Left lung (tissue), 10 donors: ENCODE measurements around the gene SMIM31. TPM values are rescaled to one million over a fixed set of nuclear protein-coding genes. Genes with fewer than 3 reads are reported as not detected.

ENCODE experiments used
- ATAC-seq: fragments of 200-7000 bp; cut with Tn5 transposase; one replicate; pipeline ENCODE4 v1.9.1; 2020; ENCODE audit warnings: moderate library complexity
- DNase-seq, 4 donors: peaks; one replicate each; pipeline ENCODE4 v3.0.0-alpha.2; 2013 to 2020
- H3K27ac ChIP-seq, 2 donors: fragments of 200-600 bp; sonication (generic) in 1 of 2; one replicate each; pipeline versions ENCODE4 v1.5.0 to v1.8.0; 2020 to 2021
- H3K27me3 ChIP-seq, 2 donors: fragments of 200-600 bp; sonication (generic) in 1 of 2; one replicate each; pipeline versions ENCODE4 v1.5.0 to v1.8.0; 2020 to 2021
- H3K36me3 ChIP-seq, 2 donors: fragments of 200-600 bp; sonication (generic) in 1 of 2; one replicate each; pipeline versions ENCODE4 v1.5.0 to v1.8.0; 2020 to 2021
- H3K4me1 ChIP-seq, 2 donors: fragments of 200-600 bp; one replicate each; pipeline ENCODE4 v1.8.0; 2021
- H3K4me3 ChIP-seq, 2 donors: fragments of 200-600 bp; sonication (generic) in 1 of 2; one replicate each; pipeline versions ENCODE4 v1.5.0 to v1.8.0; 2020 to 2021; ENCODE audit warnings: mild to moderate bottlenecking in 1 of 2
- H3K9me3 ChIP-seq, 2 donors: fragments of 200-600 bp; sonication (generic) in 1 of 2; one replicate each; pipeline versions ENCODE4 v1.5.0 to v1.8.0; 2020 to 2021
- intact Hi-C, 2 donors: fragments of 100-400 bp; cut with DNase I; formaldehyde crosslinking; loops; one replicate each; pipeline versions ENCODE4 v1.11.2 to v1.14.2; 2022
- polyA plus RNA-seq, 6 donors: library from polyadenylated mRNA; unstranded; fragments of 120-200 nt; gene quantifications; one replicate each; pipeline ENCODE4 v1.2.1, GENCODE V29; 2013; ENCODE audit not compliant: insufficient read length in 6 of 6
- total RNA-seq, 2 donors: library from RNA; stranded (reverse); fragmentation: NEBNext Ultra II Directional; extraction: Animal tissue kit (Norgen Biotek cat#: 25700); gene quantifications; one replicate each; pipeline ENCODE4 v1.2.1, GENCODE V29; 2021
- TF ChIP-seq, protein P1 (sequence below), 2 donors: fragments of 200-600 bp; sonication (generic) in 1 of 2; IDR thresholded peaks; one replicate each; pipeline versions ENCODE4 v1.5.0 to v1.8.0; 2021; ENCODE audit warnings: antibody characterized with exemption in 2 of 2
- donor health status: DM: no; HTN: yes; CAD: no.
- donor health status: DM: no; HTN: no; CAD: no.

SMIM31 gene
- total and polyA plus RNA-seq, 8 donors: 0.07 to 0.44 (median 0.31) TPM; not detected in 1

DNA sequence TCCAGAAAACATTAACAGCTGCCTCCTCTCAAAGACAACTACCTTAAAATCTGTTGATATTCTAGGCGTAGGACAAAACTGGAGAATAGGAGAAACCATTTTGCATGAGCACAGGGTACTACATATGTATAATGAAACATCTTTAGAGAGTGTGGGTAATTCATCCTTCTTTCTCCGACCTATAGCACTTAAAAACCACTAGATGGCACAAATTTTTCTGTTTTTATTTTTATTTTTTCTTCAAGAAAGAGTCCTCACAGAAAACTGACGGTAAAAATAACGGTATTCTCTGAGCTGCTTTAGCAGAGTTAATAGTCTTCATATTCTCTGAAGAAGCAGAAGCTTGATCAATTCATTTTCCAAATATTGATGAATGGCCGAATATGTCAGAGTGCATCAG lies 14.6 kb downstream of the SMIM31 start:
- Histone ChIP-seq H3K27ac (no peak overlapping the region), H3K27me3 (no peaks in the 10 kb centered on the region), H3K36me3 (no peaks in the 10 kb centered on the region), H3K4me3 (no peak overlapping the region), H3K4me1 (no peaks in the 10 kb centered on the region), H3K9me3 (no peaks in the 10 kb centered on the region)
- no peak for DNase-seq
- TF ChIP-seq, protein P1, sequence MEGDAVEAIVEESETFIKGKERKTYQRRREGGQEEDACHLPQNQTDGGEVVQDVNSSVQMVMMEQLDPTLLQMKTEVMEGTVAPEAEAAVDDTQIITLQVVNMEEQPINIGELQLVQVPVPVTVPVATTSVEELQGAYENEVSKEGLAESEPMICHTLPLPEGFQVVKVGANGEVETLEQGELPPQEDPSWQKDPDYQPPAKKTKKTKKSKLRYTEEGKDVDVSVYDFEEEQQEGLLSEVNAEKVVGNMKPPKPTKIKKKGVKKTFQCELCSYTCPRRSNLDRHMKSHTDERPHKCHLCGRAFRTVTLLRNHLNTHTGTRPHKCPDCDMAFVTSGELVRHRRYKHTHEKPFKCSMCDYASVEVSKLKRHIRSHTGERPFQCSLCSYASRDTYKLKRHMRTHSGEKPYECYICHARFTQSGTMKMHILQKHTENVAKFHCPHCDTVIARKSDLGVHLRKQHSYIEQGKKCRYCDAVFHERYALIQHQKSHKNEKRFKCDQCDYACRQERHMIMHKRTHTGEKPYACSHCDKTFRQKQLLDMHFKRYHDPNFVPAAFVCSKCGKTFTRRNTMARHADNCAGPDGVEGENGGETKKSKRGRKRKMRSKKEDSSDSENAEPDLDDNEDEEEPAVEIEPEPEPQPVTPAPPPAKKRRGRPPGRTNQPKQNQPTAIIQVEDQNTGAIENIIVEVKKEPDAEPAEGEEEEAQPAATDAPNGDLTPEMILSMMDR (IDR thresholded peaks at IDR 0.05): peak in 1 of 2 donors; percentile 11
- peak; percentile 12 for ATAC-seq
- intact Hi-C loops: no loop called here

DNA sequence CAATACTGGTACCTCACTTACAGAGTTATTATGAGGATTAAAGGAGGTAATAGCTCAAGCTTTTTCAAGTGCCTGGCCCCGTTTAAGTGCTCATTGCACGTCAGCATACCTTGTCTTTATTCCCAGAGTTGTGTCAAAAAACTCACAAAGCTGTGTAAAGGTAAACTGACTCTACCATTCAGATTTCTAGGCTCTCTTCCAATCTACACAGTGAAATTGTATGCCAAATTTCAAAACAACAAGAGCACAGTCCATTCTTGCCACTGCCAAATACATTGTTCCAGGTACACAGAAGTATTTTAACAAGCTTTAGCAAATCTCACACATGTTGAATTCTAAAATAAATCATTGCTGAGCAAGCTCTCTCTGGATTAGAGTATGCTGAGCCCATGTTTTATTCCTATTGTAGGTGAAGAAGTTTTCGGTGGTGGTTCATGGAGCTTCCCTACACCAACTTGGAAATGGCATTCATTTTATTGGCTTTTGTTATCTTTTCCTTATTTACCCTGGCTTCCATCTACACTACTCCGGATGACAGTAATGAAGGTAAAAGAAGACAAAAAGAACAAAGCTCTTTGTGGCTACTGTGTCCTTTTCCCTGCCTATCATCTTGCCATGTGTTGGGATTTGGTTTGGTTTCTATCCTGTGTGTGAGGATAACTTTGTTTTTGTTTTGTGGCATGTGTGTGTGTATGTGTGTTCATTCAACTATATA lies 16.2 kb downstream of the SMIM31 start:
- no peaks in the 10 kb centered on the region for H3K9me3 ChIP-seq
- no peaks in the 10 kb centered on the region for H3K27me3 ChIP-seq
- DNase-seq: peak in 1 of 4 donors; percentile 44
- intact Hi-C loops: no loop called here
- H3K36me3 ChIP-seq: no peaks in the 10 kb centered on the region
- no peak overlapping the region for H3K27ac ChIP-seq
- TF ChIP-seq, protein P1 (IDR thresholded peaks at IDR 0.05): no peak
- H3K4me1 ChIP-seq: no peaks in the 10 kb centered on the region
- ATAC-seq: peak; percentile 86
- no peak overlapping the region for H3K4me3 ChIP-seq

DNA sequence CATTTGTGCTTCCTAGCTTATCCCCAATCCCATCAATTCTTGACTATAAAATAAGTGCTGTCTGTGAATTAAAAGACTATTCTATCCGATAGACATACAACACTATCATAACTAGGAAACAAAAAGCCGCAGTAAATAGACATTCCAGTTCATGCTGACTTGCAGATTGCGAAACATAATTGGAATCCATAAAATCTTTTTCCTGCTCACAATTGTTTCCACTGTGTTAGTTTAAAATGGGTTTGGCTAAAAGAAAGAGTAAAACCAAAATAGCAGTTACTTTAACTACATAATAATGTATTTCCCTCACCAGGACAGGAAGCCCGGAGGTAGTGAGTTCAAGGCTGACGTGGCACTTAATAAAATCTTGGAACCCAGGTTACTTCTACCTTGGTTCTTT lies 17.2 kb downstream of the SMIM31 start:
- H3K27me3 ChIP-seq: no peaks in the 10 kb centered on the region
- H3K36me3 ChIP-seq: no peaks in the 10 kb centered on the region
- intact Hi-C loops: no loop called here
- H3K4me3 ChIP-seq: no peak overlapping the region
- no peaks in the 10 kb centered on the region for H3K4me1 ChIP-seq
- no peaks in the 10 kb centered on the region for H3K9me3 ChIP-seq
- ATAC-seq (peak; percentile 22), DNase-seq (peak in 1 of 4 donors; percentile 19)
- TF ChIP-seq, protein P1 (IDR thresholded peaks at IDR 0.05): no peak
- no peak overlapping the region for H3K27ac ChIP-seq

DNA sequence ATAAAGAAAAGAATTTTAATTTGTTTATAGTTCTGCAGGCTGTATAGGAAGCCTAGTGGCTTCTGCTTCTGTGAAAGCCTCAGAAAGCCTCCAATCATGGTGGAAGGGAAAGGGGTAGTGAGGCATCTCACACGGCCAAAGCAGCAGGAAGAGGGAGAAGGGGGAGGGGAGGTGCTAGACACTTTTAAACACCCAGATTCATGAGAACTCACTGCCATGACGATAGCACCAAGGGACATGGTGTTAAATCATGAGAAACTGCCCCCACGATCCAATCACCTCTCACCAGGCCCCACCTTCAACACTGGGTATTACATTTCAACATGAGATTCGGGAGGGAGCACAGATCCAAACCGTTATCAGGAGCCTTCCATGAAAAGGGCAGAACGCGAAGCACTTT lies 18.1 kb downstream of the SMIM31 start:
- no peak overlapping the region for H3K4me3 ChIP-seq
- no peaks in the 10 kb centered on the region for H3K36me3 ChIP-seq
- H3K9me3 ChIP-seq: no peaks in the 10 kb centered on the region
- ATAC-seq: no peak
- intact Hi-C loops: no loop called here
- H3K27me3 ChIP-seq: no peaks in the 10 kb centered on the region
- TF ChIP-seq, protein P1 (IDR thresholded peaks at IDR 0.05): no peak
- DNase-seq: no peak
- no peaks in the 10 kb centered on the region for H3K4me1 ChIP-seq
- no peak overlapping the region for H3K27ac ChIP-seq

DNA sequence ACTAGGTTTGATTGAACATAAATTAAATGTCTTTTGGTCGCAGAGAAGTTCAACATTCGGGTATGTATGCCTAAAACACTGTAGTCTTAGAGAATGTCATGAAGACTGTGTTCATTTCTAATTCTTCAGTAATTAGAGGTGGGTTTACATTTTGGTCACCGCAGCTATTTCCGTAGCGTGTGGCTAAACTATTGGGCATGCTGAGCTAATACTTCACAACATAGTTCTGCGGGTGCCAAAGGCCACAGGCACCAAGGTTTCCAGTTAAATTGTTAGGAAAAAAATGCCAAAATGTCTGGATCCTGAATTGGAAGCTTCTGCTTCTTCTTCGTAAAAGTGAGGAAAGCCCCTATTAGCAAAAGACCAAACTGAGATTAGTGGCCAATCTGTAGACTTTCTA lies 25.1 kb downstream of the SMIM31 start:
- no peaks in the 10 kb centered on the region for H3K4me1 ChIP-seq
- ATAC-seq: no peak
- no peak for DNase-seq
- H3K9me3 ChIP-seq: no peaks in the 10 kb centered on the region
- no peak overlapping the region for H3K4me3 ChIP-seq
- TF ChIP-seq, protein P1 (IDR thresholded peaks at IDR 0.05): no peak
- no peak overlapping the region for H3K27ac ChIP-seq
- H3K27me3 ChIP-seq: no peaks in the 10 kb centered on the region
- no peaks in the 10 kb centered on the region for H3K36me3 ChIP-seq
- intact Hi-C loops: no loop called here
